Retina (tissue), 1 donor: ENCODE measurements around the gene SRSF3.
"Not testable (repeated sequence)": the region's sequence is repeated elsewhere in the genome, so short reads cannot be mapped to it uniquely, and the experiment has no call there.

Source experiments
- DNase-seq: peaks from one replicate; pipeline ENCODE4 v3.0.0-alpha.2; 2016

SRSF3 gene

DNA sequence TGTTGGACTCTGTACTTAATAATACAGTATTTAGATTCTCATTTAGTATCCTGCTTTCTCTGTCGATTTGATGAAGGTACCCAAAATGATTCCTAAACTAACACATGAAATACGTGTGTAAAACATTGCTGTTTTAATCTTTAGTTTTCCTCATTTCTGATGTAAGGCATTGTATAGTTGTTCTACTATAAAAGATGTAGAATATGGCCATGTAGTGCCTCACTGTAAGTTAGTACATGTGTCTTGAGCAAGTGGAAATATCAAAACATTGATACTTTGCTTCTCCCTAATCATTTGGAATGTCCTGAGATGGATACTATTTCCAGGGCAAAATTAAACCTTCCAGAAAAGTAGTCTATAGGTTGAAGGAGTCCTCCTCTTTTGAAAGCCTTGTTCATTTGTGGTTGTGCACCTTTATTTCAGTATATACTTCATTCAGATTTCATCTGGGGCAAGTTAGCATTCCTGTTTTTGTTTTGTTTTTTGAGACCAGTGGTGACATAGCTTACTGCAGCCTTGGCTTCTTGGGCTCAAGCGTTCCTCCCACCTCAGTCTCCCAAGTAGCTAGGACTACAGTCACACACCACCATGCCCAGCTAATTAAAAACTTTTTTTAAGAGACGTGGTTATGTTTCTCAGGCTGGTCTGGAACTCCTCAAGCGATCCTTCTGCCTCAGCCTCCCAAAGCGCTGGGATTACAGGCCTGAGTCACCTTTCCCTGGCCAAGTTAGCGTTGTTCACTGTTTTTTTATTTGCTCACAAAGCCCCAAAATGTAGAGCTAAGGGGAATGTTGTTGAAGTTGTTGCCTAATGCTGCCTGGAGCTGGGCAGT, 11.6 kb downstream of the SRSF3 start:
- DNase-seq = no peak

DNA sequence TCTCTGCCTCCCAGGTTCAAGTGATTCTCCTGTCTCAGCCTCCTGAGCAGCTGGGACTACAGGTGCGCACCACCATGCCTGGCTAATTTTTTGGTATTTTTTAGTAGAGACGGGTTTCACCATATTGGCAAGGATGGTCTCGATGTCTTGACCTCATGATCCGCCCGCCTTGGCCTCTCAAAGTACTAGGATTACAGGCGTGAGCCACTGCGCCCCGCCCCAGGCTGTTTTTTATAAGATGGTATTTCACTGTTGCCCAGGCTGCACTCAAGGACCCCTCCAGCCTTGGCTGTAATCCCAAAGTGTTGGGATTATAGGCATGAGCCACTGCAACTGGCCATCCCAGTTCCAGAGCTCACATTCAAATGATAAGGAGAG, 13.1 kb downstream of the SRSF3 start:
- DNase-seq = not testable (repeated sequence)

DNA sequence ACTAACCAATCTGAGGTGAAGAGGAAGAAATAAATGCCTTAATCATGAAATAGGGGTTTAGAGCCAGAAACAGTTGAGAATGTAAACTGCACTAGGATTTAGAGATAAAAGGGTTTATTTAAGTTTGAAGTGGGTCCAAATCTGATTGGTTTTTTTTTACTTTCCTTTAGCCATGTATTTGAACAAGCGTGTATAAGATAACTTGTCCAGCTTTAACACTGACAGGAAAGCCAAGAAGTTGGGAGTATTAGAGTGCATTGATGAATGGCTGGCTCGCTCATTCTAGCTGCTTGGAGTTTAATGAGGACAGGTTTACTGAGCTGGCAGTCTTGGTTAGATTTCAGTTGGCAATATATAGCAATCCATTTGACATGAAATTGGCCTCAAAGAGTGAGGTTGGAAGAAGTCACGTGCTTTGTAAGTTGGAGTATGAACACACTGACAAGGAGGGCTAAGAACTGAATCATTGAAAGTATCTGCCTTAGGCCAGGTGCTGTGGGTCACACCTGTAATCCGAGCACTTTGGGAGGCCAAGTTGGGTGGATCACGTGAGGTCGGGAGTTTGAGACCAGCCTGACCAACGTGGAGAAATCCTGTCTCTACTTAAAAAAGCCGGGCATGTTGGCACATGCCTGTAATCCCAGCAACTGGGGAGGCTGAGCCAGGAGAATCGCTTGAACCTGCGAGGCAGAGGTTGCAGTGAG, 13.7 kb downstream of the SRSF3 start:
- DNase-seq = no peak

DNA sequence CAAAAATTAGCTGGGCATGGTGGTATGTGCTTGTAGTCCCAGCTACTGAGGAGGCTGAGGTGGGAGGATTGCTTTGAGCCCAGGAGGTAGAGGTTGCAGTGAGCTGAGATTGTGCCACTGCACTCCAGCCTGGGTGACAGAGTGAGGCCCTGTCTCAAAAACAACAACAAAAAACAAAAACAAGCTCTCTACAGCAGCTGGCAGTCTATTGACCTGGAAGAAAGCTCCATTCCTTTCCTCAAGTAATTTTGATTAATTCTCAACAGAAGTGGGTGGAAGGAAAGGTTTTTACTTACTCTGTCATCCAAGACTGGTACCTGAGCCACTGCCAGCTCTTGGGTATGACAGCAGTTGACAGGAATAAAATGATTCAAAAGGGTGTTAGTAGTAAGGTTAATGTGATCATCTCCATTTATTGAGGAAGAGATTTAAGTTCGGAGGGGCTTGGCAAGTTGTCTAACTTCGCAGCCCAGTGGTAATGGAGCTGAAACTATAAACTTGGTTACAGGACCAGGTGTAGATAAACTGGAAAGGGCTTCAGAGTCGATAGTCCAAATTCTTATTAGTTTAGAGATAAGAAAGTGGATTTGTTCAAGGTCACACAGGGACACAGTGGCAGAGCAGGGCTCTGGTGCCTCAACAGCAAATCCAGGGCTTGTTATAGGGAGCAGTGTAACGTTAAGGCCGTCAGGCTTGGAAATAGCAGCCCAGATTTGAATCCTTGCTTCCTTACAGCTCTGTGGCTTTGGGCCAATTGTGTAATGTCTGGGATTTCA, 14.8 kb downstream of the SRSF3 start:
- no peak for DNase-seq

DNA sequence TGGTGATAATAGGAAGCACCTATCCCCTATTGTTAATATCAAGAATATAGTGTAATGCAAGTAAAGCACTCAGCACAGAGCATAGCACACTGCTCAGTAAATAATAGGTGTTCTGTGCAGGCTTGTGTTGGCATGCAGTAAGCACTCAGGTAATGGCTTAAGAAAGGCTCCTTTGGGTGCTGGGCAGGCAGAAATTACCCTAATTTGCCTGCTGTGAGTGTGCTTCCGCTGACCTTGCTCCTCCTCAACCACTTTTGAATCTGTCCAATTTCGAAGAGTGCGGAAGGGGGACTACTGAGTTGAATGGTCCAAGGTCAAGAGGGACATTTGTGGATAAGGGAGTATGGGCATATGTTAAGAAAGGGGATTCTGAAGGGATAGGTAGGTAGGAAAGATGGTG, 15.4 kb downstream of the SRSF3 start:
- no peak for DNase-seq

DNA sequence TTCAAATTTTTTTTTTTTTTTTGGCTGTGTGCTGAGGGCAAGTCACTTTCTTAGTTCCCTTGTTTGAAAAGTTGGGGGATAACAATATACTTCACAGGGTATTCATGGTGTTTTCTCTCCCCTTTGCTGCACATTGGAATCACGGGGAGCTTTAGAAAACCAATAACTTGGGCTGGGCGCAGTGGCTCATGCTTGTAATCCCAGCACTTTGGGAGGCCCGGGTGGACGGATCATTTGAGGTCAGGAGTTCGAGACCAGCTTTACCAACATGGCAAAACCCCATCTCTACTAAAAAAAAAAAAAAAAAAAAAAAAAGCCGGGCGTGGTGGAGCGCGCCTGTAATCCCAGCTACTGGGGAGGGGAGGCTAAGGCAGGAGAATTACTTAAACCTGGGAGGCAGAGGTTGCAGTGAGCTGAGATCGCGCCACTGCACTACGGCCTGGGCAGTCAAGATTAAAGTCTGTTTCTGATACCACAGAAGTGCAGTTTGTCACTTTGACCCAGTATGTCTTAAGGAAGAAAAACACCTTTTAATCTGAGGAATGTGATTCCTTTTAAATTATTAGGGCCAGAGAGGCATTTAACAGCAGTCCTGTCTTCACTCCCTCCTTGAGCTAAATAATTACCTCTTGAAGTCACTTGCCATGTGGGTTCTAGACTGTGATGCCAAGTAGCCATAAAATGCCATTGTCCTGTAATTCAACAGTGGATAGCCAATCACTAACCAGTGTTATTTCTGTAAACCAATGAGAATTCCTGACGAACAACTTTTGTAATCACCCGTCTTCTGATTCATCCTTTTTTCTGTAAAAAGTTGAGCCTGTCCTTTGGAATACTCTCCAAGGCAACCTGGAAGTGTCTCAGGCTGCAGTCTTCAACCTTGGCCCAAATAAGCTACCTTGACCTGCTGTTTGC, 16.1 kb downstream of the SRSF3 start:
- no peak for DNase-seq

DNA sequence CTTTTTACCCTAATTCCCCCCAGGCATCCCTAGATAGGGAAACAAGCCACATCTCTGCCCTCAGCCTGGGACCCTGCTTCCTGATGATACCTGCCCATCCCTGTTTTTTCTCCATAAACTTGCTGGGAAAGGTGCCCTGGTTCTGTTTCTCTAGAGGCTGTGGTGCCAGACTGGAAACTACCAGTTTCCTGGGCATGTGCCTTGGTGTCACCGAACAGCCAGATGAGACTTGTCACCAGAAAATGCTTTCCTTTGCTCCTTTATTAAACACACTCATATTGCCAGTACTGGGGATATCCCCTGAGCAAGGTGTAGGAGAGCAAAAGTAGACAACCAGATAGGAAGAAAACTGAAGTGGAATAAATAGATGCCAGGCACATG, 16.8 kb downstream of the SRSF3 start:
- DNase-seq = no peak

DNA sequence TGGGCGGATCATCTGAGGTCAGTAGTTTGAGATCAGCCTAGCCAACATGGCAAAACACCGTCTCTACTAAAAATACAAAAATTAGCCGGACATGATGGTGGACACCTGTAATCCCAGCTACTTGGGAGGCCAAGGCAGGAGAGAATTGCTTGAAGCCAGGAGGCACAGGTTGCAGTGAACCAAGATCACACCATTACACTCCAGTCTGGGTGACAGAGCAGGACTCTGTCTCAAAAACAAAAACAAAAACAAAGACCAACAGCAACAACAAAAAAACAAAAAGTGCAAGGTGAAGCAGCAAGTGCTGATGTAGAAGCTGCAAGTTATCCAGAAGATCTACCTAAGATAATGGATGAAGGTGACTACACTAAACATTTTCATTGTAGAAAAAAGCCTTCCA, 17.5 kb downstream of the SRSF3 start:
- DNase-seq = not testable (repeated sequence)

DNA sequence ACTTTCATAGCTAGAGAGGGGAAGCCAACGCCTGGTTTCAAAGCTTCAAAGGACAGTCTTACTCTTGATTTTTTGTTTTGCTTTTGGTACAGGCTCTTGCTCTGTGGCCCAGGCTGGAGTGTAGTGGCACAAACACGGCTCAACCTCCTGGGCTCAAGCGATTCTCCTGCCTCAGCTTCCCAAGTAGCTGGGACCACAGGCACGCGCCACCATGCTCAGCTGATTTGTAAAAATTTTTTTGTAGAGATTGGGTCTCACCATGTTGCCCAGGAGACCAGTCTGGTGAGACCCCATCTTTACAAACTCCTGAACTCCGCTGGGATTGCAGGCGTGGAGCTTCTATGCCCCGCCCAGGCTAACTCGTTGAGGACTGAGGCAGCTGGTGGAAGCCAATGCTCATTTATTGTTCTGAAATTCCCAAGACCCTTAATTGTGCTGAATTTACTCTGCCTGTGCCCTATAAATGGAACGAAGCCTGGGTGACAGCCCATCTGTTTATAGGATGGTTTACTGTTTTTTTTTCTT, 18.0 kb downstream of the SRSF3 start:
- DNase-seq = no peak

DNA sequence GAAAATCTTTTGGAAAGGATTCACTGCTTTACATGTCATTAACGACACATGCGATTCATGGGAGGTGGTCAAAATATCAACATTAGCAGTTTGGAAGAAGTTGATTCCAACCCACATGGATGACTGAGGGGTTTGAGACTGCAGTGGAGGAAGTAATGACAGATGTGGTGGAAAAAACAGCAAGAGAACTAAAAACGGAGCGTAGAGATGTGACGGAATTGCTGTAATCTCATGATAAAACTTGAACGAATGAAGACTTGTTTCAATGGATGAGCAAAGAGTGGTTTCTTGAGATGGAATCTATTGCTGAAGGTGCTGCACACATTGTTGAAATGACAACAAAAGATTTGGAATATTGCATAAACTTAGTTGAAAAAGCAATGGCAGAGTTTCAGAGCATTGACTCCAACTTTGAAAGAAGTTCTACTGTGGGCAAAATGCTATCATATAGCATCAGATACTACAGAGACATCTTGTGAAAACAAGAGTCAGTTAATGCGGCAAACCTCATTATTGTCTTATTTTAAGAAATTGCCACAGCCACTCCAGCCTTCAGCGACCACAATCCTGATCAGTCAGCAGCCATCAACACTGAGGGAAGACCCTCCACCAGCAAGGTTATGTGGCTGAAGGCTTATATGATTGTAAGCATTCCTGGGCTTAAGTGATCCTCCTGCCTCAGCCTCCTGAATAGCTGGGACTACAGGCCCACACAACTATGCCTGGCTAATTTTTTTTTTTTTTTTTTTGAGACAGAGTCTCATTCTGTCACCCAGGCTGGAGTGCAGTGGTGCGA, 19.2 kb downstream of the SRSF3 start:
- no peak for DNase-seq

DNA sequence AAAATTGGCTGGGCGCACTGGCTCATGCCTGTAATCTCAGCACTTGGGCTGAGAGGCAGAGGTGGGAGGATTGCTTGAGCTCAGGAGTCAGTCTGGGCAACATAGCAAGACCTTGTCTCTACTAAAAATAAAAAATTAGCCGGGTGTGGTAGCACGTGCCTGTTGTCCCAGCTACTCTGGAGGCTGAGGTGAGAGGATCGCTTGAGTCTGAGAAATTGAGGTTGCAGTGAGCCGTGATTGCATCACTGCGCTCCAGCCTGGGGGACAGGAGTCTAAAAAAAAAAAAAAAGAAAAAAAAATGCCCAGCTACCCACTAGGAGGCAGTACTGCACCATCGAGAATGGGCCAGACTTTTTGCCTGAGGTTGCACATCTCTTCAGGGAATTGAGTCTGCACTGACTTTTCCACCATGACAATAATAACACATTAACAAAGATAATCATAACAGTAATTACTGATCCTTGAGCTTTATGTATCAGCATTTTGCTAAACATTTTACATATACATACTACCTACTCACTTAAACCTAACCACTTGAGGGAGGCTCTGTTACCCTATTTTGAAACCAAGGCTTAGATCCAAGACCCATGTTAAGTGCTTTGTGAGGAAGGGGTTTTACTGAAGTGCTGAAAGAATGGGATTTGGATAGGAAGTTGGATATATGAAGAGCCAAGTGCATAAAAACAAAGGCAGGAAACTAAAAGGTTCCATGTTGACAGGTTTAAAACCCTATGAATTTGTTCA, 21.0 kb downstream of the SRSF3 start:
- DNase-seq = peak; percentile 58

DNA sequence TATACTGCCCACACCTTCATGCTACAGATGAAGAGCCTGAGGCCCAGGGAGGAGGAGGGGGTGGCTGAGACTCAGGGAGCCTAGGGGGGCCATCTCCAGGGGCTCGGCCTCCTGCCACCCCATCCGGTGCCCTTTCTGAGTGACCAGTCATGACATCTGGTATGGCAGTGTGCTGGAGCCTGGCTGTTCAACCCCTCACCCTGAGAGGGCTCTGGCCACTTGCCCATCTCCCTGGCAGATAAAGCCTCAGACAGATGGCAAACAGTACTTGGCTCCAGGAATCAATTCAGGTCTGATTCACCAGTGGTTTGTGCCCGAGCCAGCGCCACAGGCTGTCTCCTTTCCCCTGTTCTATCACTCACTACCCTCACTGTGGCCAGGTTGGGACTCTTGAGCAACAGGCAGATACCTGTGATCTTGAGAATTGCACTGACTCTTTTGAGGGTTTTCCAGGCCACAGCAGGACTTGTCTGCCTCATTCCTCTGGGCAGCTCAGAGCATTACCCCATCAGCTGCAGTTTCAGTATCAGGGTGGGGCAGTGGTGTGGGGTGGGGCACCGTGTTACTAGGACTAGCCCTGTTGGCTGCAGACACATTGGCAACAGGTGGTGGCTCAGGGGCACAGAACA, 22.8 kb downstream of the SRSF3 start:
- DNase-seq = no peak

DNA sequence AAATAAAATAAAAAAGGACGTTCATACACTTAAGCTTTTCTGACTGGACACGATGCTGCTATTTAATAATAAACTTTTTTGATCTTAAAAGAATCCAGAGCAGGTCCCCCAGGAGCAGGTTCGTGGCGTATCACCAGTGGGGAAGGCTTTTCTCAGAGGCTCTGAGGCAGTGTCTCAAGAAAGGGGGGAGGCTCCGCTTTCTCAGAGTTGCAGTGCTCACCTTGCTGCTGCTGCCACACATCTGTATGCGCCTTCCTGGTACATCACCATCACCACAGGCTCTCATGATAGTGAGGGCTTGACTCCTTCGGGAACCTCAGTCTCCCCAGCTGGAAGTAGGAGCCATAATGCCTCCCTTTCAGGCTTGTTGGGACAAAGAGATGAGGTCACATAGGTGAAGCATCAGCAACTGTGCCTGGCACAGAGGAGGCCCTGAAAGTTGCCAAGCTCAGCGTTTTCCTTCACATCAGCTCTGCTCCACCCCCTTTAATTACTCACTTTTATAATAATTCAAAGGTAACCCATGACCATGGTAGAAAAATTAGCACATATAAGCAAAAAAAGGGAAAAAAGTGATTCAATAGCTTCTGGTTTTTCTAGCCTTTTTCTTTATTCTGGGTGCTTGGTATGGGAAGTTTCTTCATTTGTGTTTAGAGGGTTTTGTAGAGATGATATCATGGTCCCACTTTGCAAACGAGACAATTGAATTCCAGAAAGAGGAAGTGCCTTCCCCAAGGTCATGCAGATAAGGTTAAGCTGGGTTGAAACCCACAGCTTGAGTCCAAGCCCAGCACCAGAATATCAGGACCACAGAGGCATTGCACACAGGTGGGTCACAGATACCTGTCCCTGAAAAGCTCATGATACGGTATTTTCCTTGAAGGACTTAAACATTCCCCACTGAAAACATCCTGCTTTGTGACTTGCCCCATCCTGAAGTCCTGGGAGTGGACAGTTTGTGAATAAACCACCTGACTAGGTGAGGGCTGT, 24.5 kb downstream of the SRSF3 start:
- no peak for DNase-seq

DNA sequence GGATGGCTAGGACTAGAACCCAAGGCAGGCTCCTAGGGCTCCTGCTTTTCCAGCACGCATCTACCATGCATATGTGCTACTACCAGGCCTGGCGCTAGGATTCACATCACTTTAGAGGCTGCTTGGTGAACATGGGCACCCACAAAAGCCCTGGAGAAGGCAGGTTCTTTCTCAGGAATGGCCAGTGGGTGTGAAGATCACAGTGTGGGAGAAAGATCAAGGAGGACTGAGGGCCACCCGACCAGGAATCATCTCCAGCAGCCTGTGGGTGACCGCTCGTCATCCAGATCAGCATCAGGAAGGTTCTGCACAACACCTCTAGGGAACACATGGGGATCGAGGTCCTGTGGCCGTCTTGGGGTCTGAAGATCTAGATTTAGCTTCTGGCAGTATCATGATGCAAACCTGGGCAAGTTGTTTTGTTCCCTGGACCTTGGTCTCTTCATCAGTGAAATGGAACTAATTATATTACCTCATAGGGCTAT, 27.3 kb downstream of the SRSF3 start:
- no peak for DNase-seq

DNA sequence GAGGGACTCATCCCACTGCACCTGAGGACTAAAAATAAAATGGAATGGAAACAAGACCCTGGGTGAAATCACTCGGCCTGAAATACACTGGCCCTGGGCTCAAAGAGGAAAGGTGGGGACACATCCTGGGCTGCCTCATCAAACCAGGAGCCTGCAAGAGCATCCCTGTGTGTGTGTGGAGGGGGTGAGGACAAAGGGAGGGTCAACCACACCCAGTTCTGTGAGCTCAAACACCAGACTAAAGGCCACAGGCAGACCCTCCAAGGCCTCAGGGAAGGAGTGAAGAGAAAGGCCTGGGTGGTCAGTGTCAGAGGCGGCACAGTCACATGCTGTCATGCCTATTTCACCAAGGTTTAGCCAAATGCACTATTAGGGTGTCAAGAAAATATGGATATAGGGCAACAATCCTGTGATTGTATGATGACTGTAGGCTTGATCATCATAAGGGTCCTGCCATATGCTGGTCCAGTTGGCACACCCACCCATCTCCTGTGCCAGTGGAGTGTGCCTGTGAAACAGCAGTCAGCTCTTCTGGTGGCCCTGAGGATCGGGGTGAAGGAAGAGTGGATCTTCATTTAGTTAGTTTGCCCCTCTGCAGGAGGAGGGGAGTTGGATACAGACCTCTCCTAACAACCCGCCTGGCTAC, 28.9 kb downstream of the SRSF3 start:
- DNase-seq = peak; percentile 35

DNA sequence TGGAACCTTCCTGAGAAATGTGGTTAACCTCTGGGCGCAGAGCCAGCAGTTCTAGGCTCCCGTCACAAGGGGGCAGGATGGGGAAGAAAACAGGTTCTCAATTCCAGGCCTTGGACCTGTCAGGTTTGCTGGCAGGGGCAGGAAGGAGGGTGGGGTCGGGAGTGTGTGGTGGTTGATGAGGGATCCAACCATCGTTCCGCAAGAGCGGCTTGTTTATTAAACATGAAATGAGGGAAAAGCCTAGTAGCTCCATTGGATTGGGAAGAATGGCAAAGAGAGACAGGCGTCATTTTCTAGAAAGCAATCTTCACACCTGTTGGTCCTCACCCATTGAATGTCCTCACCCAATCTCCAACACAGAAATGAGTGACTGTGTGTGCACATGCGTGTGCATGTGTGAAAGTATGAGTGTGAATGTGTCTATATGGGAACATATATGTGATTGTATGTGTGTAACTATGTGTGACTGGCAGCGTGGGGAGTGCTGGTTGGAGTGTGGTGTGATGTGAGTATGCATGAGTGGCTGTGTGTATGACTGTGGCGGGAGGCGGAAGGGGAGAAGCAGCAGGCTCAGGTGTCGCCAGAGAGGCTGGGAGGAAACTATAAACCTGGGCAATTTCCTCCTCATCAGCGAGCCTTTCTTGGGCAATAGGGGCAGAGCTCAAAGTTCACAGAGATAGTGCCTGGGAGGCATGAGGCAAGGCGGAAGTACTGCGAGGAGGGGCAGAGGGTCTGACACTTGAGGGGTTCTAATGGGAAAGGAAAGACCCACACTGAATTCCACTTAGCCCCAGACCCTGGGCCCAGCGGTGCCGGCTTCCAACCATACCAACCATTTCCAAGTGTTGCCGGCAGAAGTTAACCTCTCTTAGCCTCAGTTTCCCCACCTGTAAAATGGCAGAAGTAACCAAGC, 29.6 kb downstream of the SRSF3 start:
- peak; percentile 85 for DNase-seq
